ENCODE results near the gene MBD3L1. TPM values are rescaled to one million over a fixed set of nuclear protein-coding genes. Genes with fewer than 3 reads are reported as not detected.

MBD3L1 gene
- total and polyA plus RNA-seq, 9 of the 15 experiments (the other 6 are each of a cell fraction or from before 2014, with no cell fraction given) = not detected

DNA sequence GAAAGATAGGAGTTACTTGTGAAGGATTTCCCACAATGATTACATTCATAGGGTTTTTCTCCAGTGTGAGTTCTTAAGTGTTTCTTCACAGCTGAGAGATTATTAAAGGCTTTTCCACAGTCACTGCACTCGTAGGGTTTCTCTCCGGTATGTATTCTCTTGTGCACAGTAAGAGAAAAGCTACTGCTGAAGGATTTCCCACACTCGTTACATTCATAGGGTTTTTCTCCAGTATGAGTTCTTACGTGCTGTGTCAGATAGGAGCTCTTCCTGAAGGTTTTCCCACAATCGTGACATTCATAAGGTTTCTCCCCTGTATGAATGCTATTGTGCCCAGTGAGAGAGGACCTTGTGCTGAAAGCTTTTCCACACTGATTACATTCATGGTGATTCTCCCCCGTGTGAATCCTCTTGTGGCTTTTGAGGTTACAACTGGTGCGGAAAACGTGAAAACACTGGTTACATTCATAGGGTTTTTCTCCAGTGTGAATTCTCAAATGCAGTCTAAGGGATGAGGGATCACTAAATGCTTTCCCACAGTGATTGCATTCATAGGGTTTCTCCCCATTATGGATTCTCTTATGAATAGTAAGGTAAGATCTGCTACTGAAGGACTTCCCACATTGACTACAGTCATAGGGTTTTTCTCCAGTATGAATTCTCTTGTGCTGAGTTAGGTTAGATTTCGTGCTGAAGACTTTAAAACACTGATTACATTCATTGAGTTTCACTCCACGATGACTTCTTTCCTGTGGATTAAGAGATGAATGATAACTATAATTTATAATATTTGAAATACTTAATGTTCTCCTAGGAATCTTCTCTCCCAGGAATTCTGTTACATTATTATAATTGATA is 20.6 kb upstream of the MBD3L1 start:
- no peak overlapping the region for H3K27ac ChIP-seq (ENCODE audit: extremely low read depth, low read depth, low read length)
- in situ Hi-C loops (cut with MboI) (no loop called here), intact Hi-C loops (cut with micrococcal nuclease) (no loop called here)
- no peak overlapping the region for H3K4me3 ChIP-seq
- H3K79me2 ChIP-seq (ENCODE audit: control insufficient read depth, insufficient read depth, low read length) = no peaks in the 10 kb centered on the region
- no peaks in the 10 kb centered on the region for H4K20me1 ChIP-seq (replicated peaks; ENCODE audit: control insufficient read depth, insufficient read depth, low read length)
- ChIA-PET POLR2A (interaction anchor here (0.6 kb wide), 1 partner anchor 10 kb away, joined by 3 read pairs; no protein-coding TSS in a partner anchor), CTCF (ENCODE audit: low intra/inter-chr PET ratio) (no interaction called here)
- TSS peak; percentile 37 for BruUV-seq (replicated peaks)
- H3K9me1 ChIP-seq (ENCODE audit: control insufficient read depth, insufficient read depth, low read length) = no peaks in the 10 kb centered on the region
- H3K9ac ChIP-seq (ENCODE audit: insufficient read depth in 1 of 2, low read depth in 2 of 2, low read length in 2 of 2) = no peak overlapping the region
- WGBS (ENCODE audit: insufficient coverage, low coverage, missing lambda C conversion rate) = 87% methylated on average over 10 of the region's 10 CpGs
- H3K9me3 ChIP-seq (replicated peaks; ENCODE audit: control insufficient read depth, insufficient read depth, low read depth, low read length) = peaks cover 46% of the 10 kb centered on the region
- H3K4me1 ChIP-seq (replicated peaks in 1 of 2; ENCODE audit: control insufficient read depth in 2 of 2, insufficient read depth in 2 of 2, low read length in 2 of 2) = no peaks in the 10 kb centered on the region
- no peak overlapping the region for H3K4me2 ChIP-seq (ENCODE audit: insufficient read depth, low read length)
- H3K27me3 ChIP-seq (ENCODE audit: control insufficient read depth in 2 of 2, insufficient read depth in 2 of 2, low read length in 2 of 2) = no peaks in the 10 kb centered on the region
- H3K36me3 ChIP-seq (ENCODE audit: control insufficient read depth, insufficient read depth, low read length) = peaks cover 50% of the 10 kb centered on the region
- DNase-seq (ENCODE audit: extremely low read depth in 1 of 4, low spot score in 3 of 4) = peak in 1 of 4 experiments; percentile 7
- no peak for ATAC-seq
- no peak overlapping the region for H2AFZ ChIP-seq (ENCODE audit: low read depth, low read length)
- FAIRE-seq = no peak
- TF ChIP-seq EP400 (IDR thresholded peaks at IDR 0.05) (peak; percentile 31; the same call in 1 of the 2 replicates), BRF1 (IDR thresholded peaks at IDR 0.05; ENCODE audit: borderline replicate concordance, extremely low read depth, insufficient read length) (no peak), ZNF778 (CRISPR knock-in tag; IDR thresholded peaks at IDR 0.05) (no peak), SRSF3 (IDR thresholded peaks at IDR 0.05; ENCODE audit: insufficient read depth, low read length) (no peak), HIVEP1 (CRISPR knock-in tag; IDR thresholded peaks at IDR 0.05) (no peak), RBM22 (IDR thresholded peaks at IDR 0.05; ENCODE audit: low read depth, low read length, poor library complexity, severe bottlenecking) (no peak), POLR2AphosphoS5 (IDR thresholded peaks at IDR 0.05; ENCODE audit: control insufficient read depth, insufficient read depth, low read depth, low read length) (no peak), HSF4 (CRISPR knock-in tag; IDR thresholded peaks at IDR 0.05; ENCODE audit: borderline replicate concordance) (no peak)
- TF ChIP-seq, protein P1, sequence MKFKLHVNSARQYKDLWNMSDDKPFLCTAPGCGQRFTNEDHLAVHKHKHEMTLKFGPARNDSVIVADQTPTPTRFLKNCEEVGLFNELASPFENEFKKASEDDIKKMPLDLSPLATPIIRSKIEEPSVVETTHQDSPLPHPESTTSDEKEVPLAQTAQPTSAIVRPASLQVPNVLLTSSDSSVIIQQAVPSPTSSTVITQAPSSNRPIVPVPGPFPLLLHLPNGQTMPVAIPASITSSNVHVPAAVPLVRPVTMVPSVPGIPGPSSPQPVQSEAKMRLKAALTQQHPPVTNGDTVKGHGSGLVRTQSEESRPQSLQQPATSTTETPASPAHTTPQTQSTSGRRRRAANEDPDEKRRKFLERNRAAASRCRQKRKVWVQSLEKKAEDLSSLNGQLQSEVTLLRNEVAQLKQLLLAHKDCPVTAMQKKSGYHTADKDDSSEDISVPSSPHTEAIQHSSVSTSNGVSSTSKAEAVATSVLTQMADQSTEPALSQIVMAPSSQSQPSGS (CRISPR knock-in tag; IDR thresholded peaks at IDR 0.05) = no peak
- TF ChIP-seq, protein P2, sequence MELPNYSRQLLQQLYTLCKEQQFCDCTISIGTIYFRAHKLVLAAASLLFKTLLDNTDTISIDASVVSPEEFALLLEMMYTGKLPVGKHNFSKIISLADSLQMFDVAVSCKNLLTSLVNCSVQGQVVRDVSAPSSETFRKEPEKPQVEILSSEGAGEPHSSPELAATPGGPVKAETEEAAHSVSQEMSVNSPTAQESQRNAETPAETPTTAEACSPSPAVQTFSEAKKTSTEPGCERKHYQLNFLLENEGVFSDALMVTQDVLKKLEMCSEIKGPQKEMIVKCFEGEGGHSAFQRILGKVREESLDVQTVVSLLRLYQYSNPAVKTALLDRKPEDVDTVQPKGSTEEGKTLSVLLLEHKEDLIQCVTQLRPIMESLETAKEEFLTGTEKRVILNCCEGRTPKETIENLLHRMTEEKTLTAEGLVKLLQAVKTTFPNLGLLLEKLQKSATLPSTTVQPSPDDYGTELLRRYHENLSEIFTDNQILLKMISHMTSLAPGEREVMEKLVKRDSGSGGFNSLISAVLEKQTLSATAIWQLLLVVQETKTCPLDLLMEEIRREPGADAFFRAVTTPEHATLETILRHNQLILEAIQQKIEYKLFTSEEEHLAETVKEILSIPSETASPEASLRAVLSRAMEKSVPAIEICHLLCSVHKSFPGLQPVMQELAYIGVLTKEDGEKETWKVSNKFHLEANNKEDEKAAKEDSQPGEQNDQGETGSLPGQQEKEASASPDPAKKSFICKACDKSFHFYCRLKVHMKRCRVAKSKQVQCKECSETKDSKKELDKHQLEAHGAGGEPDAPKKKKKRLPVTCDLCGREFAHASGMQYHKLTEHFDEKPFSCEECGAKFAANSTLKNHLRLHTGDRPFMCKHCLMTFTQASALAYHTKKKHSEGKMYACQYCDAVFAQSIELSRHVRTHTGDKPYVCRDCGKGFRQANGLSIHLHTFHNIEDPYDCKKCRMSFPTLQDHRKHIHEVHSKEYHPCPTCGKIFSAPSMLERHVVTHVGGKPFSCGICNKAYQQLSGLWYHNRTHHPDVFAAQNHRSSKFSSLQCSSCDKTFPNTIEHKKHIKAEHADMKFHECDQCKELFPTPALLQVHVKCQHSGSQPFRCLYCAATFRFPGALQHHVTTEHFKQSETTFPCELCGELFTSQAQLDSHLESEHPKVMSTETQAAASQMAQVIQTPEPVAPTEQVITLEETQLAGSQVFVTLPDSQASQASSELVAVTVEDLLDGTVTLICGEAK (IDR thresholded peaks at IDR 0.05) = peak; percentile 41; the same call in 1 of the 2 replicates
- TF ChIP-seq, protein P2 (CRISPR knock-in tag; IDR thresholded peaks at IDR 0.05) = no peak
